GM12892 (cell line): ENCODE measurements around the gene DLG1.

Experiments used
- POLR2A ChIP-seq: IDR thresholded peaks from 2 replicates; pipeline ENCODE4 v1.6.1; 2011; ENCODE audit warnings: low read depth, low read length, control low read depth
- POLR2AphosphoS5 ChIP-seq: IDR thresholded peaks from 2 replicates; pipeline ENCODE4 v1.6.1; 2011; ENCODE audit warnings: low read depth, low read length, control low read depth

GRCh38 chr3:197283045-197283444 is 15.4 kb downstream of the DLG1 start:
- TF ChIP-seq POLR2AphosphoS5 (no peak), POLR2A (no peak)
